Stimulated activated naive CD8-positive, alpha-beta T cell treated with anti-CD3 and anti-CD28 coated beads, Interleukin-15, Interleukin-2, amounts not matched to agents 100 U/mL and 50 U/mL, for 24 hours (primary cell): Measurements from ENCODE around the gene INSYN1.
"Not testable (repeated sequence)": the region's sequence is repeated elsewhere in the genome, so short reads cannot be mapped to it uniquely, and the experiment has no call there.

Experiments used
- ATAC-seq: fragments of 150-1000 bp; cut with Tn5 transposase; one replicate; pipeline ENCODE4 v1.10.0; 2021
- DNase-seq: peaks from one replicate; pipeline ENCODE4 v3.0.0; 2021

INSYN1 gene

GRCh38 chr15:73749533-73749932 is 3.6 kb downstream of the INSYN1 start:
- ATAC-seq = no peak
- DNase-seq = no peak

GRCh38 chr15:73748730-73749129 is 4.4 kb downstream of the INSYN1 start:
- DNase-seq = no peak
- ATAC-seq = no peak

- DNase-seq = no peak
- ATAC-seq = no peak
Observed at GRCh38 chr15:73747847-73748590, 5.1 kb downstream of the INSYN1 start.

DNA sequence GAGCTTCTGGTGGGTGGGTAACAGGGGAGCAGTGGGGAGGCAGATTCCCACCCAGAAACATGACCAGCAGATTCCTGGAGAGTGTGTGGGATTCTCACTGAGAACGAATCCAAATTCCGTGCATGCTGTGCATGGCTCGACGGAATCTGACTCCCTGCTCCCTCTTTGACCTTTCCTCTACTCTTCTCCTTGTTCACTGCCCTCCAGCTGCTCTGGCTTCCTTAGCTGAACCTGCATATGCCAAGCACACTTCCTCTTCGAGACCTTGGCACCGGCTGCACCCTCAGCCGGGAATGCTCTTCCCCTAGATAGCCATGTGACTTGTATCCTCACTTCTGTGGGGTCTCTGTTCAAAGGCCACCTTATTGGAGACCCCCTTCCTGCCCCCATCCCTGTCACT is 6.3 kb downstream of the INSYN1 start:
- no peak for ATAC-seq
- no peak for DNase-seq

DNA sequence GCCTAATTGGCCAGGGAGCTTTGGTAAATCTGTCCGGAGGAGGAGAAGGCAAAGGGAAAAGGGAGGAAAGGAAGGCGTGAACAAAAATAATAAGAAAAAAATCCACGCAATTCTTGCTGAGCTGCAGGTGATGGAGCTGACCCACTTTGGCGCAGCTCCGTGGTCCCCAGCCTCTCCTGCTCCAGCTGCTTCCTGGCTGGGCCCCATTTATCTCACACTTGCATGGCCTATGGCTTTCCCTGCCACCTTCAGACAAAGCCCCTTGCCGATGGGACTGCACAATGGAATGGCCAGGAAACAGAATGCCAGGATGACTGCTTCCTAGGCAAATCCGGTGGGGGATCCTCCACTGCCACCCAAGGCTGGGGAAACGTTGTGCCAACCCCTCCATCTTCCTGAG is 6.9 kb downstream of the INSYN1 start:
- no peak for DNase-seq

DNA sequence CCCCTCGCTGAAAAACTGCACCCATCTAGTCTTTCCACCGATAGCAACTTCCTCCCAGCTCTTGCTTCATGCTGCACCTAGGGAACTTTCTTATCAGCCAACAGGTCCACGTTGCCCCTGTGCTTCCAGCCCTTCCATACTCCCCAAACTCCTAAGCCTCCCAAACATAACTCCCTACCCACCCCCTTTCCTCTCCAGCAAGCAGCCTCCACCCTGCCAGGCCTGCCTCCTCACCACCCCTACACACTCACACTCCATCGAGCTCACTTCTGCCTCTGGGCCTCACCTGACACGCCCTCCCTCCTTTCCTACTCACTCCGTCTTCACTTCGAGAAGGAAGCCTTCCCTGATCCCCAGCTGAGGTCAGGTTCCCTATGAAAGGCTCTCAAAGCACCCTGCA is 8.1 kb downstream of the INSYN1 start:
- DNase-seq = no peak
- no peak for ATAC-seq

More for the DNA sequence above, 6.9 kb downstream of the INSYN1 start:
- ATAC-seq = no peak

DNA sequence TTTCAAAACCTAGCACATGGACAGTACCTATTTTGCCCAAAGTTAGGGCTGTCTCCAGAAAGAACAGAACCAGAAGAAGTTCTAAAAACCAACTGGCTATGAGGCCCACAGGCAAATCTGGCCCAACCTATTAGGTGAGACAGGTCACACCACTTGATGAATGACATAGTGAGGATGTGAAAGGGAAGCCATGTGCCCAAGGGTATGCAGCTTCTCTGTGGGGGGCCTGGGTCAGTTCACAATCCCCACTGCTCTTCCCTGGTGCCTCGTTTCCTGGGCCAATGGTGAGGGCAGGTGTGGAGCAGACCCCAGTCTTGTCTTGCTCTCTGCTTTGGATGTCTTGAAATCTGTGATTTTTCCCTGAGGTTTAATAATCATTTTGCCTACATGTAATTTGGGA is 8.9 kb downstream of the INSYN1 start:
- ATAC-seq = no peak

GRCh38 chr15:73741321-73741836 is 11.8 kb downstream of the INSYN1 start:
- no peak for DNase-seq
- ATAC-seq = no peak

More for the DNA sequence above, 8.9 kb downstream of the INSYN1 start:
- no peak for DNase-seq

DNA sequence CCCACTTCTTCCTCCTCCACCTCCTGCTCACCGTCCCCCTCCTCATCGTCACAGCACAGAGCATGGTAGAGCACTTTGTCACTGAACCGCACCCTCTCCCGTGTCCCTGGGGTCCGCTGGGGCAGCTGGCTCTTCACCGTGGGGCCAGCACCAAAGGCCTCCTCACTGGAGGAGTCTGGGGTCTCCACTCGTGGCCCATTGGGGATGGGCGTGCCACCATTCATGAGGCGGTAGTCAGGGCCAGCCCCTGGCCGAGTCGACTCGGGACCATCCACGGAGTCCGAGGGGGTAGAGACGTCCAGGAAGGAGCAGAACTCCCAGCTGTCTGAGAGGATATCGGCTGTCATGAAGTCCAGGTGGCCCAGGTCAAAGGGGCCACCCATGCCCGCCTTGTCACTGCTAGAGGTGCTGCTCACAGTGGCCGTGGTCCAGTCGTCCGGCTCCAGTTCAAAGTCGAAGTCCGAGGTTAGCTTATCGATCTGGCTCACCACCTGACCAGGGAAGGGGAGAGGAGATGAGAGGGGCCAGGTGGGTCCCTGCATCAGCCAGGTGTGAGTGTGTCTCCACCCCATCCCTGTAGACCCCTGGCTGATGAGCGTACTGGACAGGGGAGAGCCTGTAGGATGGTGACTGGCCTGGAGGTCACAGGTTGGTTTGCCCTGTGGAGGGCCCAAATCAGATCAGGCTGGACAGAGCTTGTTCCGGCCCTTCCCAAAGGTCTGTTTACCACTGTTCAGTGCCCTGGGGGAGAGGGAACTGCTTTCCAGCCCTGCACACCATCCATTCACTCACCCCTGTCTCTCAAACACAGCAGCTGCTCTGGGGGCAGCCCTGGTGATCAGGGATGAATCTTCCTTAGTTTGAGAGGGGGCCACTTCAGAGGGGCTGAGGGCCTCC is 12.8 kb downstream of the INSYN1 start:
- no peak for DNase-seq

DNA sequence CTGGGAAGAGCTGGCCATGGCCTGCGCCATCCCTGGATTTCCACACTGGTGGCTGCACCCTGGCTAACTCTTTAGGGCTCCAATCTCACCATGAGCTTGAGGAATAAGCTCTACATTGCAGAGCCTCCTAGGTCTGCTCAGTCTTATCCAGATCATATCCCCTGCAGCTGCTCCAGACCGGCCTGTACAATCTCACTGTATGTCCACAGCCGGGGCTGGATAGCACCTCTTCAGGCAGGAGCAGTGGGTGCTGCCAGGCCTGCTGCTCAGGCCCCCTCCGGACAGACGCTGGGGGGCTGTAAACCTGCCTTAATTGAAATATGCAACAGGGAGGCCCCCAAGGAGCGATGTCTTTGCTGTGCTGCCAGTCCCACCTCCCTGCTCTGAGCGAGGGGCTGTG is 15.6 kb downstream of the INSYN1 start:
- DNase-seq = no peak
- no peak for ATAC-seq

More for the DNA sequence above, 12.8 kb downstream of the INSYN1 start:
- ATAC-seq = no peak

DNA sequence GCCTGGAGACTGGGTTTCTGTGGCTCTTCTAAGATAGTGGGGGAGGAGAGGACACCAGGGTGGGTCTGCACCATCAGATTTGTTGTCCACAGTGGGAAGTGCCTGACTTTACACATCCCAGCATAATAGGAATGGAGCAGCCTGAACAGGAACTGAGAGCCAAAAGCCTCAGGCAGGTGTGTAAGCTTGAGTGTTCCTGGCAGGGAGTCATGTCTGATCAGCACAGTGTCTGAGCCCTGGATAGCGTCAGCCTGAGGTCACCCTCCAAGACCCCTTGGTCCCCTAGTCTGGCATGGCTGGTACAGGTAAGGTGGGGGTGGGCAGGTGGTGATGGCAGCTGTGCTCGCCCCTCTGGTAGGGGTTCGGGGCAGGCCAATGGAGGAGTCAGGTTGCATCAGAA is 20.2 kb downstream of the INSYN1 start:
- no peak for DNase-seq
- no peak for ATAC-seq

DNA sequence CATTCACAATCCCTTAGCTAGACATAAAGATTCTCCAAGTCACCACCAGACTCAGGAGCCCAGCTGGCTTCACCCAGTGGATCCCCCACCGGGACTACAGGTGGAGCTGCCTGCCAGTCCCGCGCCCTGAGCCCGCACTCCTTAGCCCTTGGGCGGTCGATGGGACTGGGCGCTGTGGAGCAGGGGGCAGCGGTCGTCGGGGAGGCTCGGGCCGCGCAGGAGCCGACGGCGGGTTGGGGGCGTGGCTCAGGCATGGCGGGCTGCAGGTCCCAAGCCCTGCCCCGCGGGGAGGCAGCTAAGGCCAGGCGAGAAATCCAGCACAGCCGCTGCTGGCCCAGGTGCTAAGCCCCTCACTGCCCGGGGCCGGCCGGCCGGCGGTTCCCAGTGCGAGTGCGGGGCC is 21.1 kb downstream of the INSYN1 start:
- ATAC-seq, DNase-seq: not testable (repeated sequence)

GRCh38 chr15:73727330-73727976 is 25.7 kb downstream of the INSYN1 start:
- DNase-seq (no peak), ATAC-seq (no peak)

GRCh38 chr15:73724212-73724611 is 28.9 kb downstream of the INSYN1 start:
- ATAC-seq (no peak), DNase-seq (no peak)

DNA sequence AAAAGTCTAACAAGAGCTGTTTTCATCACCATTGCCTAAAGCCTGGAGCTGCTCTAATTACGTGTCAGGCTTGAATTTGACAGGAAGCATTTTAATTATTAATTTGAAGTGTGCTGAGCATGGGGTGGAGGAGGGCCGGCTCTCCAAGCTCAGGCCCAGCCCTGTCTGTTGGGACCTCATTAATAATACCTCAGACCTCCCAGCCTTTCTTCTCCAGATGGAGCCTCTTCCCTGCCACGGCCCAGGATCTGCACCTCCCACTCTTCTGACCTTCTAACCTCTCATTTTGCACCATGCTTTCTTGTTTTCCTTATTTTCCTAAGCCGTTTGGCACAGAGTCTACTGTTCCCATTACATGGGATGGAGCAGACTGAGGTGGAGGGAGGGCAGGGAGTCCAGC is 30.0 kb downstream of the INSYN1 start:
- DNase-seq (no peak), ATAC-seq (no peak)

DNA sequence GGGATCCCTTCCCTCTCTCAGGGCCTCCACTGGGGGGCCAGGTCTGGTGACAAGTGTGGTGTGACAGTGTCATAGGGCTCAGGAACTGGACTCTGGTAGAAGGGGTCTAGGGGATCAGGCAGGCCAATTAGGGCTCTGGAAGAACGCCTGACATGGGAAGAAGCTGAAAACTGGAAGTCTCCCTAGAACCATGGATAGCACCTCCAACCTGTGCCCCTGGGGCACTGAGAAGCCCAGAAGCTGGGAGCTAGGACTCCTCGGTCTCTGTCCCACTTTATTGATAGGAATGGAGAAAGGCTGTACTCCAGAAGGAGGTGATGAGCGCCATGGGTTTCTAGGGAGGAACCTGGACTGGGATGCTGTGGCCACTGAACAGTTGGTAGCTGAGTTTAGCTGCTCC is 30.7 kb downstream of the INSYN1 start:
- ATAC-seq (no peak), DNase-seq (no peak)

GRCh38 chr15:73718694-73719093 is 34.5 kb downstream of the INSYN1 start:
- DNase-seq = no peak
- ATAC-seq = no peak

DNA sequence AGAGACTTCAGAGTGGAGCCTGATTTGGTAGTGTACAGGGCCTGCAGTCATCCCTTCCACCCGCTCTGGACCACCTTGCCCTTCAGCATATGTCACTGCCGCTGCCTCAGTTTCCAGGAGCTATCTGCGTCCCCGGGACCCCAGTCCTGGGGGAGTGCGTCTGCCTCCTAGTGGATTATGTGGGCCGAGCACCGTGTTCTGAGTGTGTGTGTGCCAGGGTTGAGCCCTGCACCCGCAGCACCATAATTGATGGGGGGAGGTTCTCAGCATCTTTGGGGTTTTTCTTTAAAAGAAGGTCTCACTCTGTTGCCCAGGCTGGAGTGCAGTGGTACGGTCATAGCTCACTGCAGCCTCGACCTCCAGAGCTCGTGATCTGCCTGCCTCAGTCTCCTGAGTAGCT is 35.3 kb downstream of the INSYN1 start:
- no peak for DNase-seq
- ATAC-seq = no peak

DNA sequence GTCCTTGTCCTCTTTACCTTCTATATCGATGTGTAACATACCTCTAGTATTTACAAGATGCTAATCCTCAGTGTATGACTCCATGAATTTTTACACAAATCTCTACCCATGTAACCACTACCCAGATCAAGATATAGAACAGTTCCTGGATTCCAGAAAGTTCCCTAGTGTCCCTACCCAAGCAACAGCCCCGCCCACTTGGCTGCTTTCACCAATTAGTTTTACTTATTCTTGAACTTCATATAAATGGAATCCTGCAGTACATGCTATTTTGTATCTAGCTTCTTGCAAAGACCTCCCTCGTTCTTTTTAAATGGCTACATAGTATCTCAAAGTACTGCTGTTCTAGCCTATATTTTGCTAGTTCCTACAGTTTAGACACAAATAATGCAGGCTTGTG is 35.9 kb downstream of the INSYN1 start:
- DNase-seq (no peak), ATAC-seq (no peak)

DNA sequence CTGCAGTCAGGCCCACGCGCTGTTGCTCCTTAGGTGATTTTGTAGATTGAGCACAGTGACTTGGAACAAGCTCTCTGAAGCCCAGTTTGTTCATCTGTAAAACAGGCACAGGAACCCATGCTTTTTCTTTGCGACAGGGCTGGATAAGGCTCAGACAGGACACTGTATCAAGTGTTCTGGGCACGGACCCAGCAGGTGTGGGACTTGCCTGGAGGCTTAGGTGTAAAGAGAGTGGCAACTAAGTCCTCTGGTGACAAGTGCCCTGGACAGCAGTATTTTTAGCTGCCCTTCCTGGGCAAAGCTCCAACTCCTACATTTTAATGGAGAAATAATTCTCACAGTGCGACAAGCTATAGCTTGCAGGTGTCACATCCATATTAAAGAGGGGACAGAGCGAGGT is 36.7 kb downstream of the INSYN1 start:
- no peak for ATAC-seq

DNA sequence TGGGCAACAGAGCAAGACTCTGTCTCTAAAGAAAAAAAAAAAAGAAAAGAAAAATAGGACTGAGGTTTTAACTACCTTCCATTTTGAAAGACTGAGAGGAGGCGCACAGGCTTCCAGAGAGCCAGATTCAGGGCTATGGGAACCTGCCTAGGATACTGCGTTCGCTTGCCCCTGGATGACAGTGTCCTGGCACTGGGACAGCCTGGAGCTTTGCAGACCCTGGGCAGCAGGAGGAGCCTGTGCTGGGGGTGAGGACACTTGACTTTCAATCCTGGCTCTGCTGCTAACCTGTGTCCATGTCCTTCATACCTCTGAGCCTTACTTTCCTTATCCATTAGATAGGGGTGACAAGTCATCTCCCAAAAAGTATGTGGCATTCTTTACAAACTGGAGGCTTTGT is 37.7 kb downstream of the INSYN1 start:
- ATAC-seq = no peak
- DNase-seq = no peak

More for the DNA sequence above, 36.7 kb downstream of the INSYN1 start:
- no peak for DNase-seq

- ATAC-seq = no peak
- DNase-seq = no peak
Observed at GRCh38 chr15:73714695-73715301, 38.4 kb downstream of the INSYN1 start.
